ENCODE measurements around the gene ECE2.
"Not testable (repeated sequence)": the region's sequence is repeated elsewhere in the genome, so short reads cannot be mapped to it uniquely, and the experiment has no call there.

ECE2 gene

GRCh38 chr3:184336547-184337398 lies 61.0 kb downstream of the ECE2 start:
- DNase-seq (ENCODE audit: low spot score), result peak; percentile 82

GRCh38 chr3:184337399-184337714 lies 61.5 kb downstream of the ECE2 start, which contains the start of gene FAM131A:
FAM131A (plus strand) TSS chr3:184337600; CDS start chr3:184337631, 31 bp downstream.
- peak; percentile 70 for DNase-seq (ENCODE audit: low spot score)

GRCh38 chr3:184337981-184338380 lies 62.2 kb downstream of the ECE2 start:
- DNase-seq (ENCODE audit: low spot score), result no peak

DNA sequence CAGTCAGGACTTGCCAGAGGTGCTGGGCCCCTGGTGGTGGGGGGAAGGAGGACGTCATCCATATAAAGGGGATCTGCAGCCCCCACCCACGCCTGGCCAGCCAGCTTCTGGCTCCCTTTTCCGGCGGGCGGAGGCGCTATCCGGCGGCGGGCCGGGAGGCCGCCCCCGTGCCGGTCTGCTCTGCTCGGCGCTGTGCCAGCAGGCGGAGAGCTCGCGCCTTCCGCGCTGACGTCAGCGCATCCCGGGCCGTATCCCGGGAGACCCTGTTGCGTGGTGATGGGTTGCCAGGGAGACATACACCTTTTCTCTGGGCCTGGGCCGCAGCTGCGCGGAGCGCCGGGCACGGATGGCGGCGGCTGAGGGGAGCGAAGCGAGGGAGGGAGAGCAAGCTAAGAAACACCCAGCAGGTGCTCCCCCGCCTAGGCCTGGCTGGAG lies 62.7 kb downstream of the ECE2 start:
- DNase-seq (ENCODE audit: low spot score), result peak; percentile 84

DNA sequence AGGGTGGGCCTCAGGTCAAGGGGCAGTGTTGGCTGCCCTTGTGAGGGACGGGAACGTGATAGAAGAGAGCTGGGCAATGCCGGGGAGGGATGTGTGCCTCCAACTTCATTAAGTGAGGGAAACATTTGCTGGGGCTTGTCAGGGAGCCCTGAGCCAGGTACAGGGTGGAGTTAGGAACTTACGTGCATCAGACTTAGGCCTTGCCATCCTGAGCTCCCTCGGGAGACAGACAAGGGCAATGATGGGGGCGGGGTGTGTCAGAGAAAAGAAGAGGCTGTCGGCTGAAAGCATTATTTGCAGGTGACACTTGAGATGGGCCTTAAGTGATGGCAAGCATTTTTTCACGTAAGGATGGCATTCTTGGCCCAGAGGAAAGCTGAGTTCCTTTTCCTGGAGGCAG lies 63.2 kb downstream of the ECE2 start:
- DNase-seq (ENCODE audit: low spot score), result no peak

DNA sequence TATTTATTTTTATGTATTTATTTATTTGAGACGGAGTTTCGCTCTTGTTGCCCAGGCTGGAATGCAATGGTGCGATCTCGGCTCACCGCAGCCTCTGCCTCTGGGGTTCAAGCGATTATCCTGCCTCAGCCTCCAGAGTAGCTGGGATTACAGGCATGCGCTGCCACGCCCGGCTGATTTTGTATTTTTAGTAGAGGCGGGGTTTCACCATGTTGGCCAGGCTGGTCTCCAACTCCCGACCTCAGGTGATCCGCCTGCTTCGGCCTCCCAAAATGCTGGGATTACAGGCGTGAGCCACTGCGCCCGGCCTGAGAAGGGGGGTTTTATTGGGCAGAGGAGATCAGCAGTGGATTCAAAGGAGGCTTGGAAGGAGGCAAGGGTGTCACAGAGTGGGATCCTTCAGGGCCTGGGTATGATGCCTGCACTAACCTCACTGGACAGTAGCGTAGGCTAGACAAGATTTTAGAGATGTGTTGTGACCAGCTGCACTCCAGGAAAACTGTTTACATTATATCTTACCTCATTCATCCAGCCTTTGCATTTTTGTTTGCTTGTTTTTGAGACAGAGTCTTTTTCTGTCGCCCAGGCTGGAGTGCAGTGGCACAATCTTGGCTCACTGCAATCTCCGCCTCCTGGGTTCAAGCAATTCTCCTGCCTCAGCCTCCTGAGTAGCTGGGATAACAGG lies 63.8 kb downstream of the ECE2 start:
- DNase-seq (ENCODE audit: low spot score), result not testable (repeated sequence)

GRCh38 chr3:184341925-184342324 lies 66.1 kb downstream of the ECE2 start:
- DNase-seq (ENCODE audit: low spot score), result no peak

All from putamen (tissue), 1 donor.